GM12865 (cell line): Measurements from ENCODE around the gene PRKN.

ENCODE experiments used
- DNase-seq: peaks from one replicate; pipeline ENCODE4 v3.0.0; 2010; ENCODE audit warnings: low read depth
- H3K4me3 ChIP-seq: 2 replicates; pipeline ENCODE4 v1.5.1; 2011; ENCODE audit warnings: mild to moderate bottlenecking, low read depth, low read length, control low read depth
- TF ChIP-seq, protein P1 (sequence below): IDR thresholded peaks from 2 replicates; pipeline ENCODE4 v1.5.1; 2011; ENCODE audit warnings: low read length, control low read depth, low read depth, inconsistent platforms; ENCODE audit not compliant: insufficient read depth; ENCODE audit errors: missing control alignments

The PRKN gene

DNA sequence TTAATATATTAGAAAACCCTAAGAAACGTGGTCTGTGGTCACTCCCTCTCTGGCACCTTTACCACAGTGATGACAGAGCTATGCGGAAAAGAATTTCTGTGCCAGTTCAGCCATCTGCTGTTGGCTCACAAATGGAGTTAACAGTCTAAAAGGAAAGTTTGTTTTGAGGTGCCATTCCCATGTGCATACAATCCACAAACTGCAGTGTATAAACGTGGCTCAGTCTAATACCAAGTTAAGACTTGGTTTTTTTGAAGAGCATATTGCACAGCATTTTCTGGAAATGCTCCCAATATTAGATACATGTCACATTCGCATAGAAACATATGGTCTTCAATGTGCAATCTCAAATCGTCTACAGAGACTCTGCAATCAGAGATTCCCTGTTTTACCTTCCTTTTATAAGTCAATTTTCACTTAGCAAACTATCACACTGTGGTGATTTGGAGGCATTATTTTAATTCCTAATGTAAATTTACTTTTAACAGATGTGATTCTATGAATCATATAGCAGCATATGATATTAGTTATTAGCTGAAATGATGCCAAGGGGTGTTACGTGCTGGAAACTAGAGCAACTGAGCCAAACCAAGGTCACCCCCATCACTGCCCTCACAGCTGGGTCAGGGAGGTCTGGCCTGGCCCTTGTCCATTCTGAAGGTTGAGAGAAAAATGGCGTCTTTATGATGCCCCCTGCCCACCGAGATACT lies 383.5 kb downstream of the PRKN start:
- TF ChIP-seq, protein P1, sequence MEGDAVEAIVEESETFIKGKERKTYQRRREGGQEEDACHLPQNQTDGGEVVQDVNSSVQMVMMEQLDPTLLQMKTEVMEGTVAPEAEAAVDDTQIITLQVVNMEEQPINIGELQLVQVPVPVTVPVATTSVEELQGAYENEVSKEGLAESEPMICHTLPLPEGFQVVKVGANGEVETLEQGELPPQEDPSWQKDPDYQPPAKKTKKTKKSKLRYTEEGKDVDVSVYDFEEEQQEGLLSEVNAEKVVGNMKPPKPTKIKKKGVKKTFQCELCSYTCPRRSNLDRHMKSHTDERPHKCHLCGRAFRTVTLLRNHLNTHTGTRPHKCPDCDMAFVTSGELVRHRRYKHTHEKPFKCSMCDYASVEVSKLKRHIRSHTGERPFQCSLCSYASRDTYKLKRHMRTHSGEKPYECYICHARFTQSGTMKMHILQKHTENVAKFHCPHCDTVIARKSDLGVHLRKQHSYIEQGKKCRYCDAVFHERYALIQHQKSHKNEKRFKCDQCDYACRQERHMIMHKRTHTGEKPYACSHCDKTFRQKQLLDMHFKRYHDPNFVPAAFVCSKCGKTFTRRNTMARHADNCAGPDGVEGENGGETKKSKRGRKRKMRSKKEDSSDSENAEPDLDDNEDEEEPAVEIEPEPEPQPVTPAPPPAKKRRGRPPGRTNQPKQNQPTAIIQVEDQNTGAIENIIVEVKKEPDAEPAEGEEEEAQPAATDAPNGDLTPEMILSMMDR = no peak
- no peak for DNase-seq
- no peak overlapping the region for H3K4me3 ChIP-seq

GRCh38 chr6:162343198-162343935 lies 384.2 kb downstream of the PRKN start:
- H3K4me3 ChIP-seq = no peak overlapping the region
- DNase-seq = no peak
- TF ChIP-seq, protein P1 = no peak

GRCh38 chr6:162337412-162337811 lies 390.2 kb downstream of the PRKN start:
- TF ChIP-seq, protein P1 = no peak
- no peak for DNase-seq
- no peak overlapping the region for H3K4me3 ChIP-seq

- no peak overlapping the region for H3K4me3 ChIP-seq
- DNase-seq = no peak
- TF ChIP-seq, protein P1 = no peak
Measured at GRCh38 chr6:162336359-162336758, 391.2 kb downstream of the PRKN start.

DNA sequence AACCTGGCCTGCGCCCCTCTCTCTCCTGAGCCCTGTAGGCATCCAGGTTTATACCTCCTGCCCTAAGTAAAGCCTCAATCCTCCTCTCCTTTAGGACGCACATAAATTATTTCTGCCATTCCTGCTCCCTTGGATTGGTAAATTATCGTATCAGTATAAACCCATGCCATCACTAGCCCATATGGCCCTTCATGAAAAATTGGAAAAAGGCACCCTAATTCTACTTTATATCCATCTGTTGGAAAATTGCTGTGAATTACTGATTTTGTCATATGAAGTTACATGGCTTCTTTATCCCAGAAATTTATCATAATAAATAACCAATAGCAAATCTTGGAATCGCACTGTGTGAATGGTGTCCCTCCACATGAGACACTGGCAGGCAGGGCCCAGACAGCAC lies 395.2 kb downstream of the PRKN start:
- no peak overlapping the region for H3K4me3 ChIP-seq
- TF ChIP-seq, protein P1 = no peak
- no peak for DNase-seq

DNA sequence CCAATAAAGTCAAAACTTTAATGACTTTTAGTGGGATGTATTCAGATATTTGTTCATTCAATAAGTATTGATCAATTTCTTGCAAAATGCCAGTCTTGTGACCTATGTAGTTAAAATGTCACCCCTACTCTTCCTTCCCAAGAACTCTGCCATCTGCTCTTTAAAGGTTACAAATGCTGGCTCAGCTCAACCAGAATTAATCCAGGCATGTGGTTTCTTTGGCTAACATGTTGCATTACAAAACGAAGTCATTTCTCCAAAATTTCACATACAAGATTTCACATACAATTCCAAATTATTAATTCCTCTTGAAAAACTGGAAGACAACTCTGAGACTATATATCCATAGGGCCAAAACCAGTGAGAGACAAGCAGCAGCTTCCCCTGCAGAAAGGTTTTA lies 395.7 kb downstream of the PRKN start:
- no peak for DNase-seq
- TF ChIP-seq, protein P1 = no peak
- H3K4me3 ChIP-seq = no peak overlapping the region
